HepG2 (cell line): ENCODE results near the gene ZNF629. TPM values are rescaled to one million over a fixed set of nuclear protein-coding genes. Genes with fewer than 3 reads are reported as not detected.
A peak's percentile ranks its signal among the peaks of the same experiment; 100 is the strongest.

Source experiments
- BRF2 ChIP-seq: sonication (generic); formaldehyde crosslinking; IDR thresholded peaks from 2 replicates; pipeline ENCODE4 v1.8.1; 2022; ENCODE audit warnings: mild to moderate bottlenecking, missing genetic modification reagents
- DNMT1 ChIP-seq: sonication (generic); formaldehyde crosslinking; IDR thresholded peaks from 2 replicates; pipeline ENCODE4 v1.5.1; 2020; ENCODE audit warnings: mild to moderate bottlenecking, missing genetic modification reagents
- FOXC1 ChIP-seq: sonication (generic); formaldehyde crosslinking; IDR thresholded peaks from 2 replicates; pipeline ENCODE4 v1.8.0; 2022; ENCODE audit warnings: mild to moderate bottlenecking, missing genetic modification reagents, borderline replicate concordance
- GMEB2 ChIP-seq: IDR thresholded peaks from 2 replicates; pipeline ENCODE4 v1.6.1; 2016; ENCODE audit warnings: missing biosample characterization, missing genetic modification reagents, low read depth
- GPBP1L1 ChIP-seq: sonication (generic); formaldehyde crosslinking; IDR thresholded peaks from 2 replicates; pipeline ENCODE4 v1.5.0; 2020; ENCODE audit warnings: mild to moderate bottlenecking, missing genetic modification reagents
- MBNL3 ChIP-seq: fragments of 250-450 bp; sonication (Bioruptor Pico); conservative IDR thresholded peaks from 2 replicates; pipeline ENCODE4 v1.8.0; 2022; ENCODE audit warnings: mild to moderate bottlenecking, inconsistent platforms
- NAIF1 ChIP-seq: sonication (generic); formaldehyde crosslinking; IDR thresholded peaks from 2 replicates; pipeline ENCODE4 v1.5.0; 2020; ENCODE audit warnings: mild to moderate bottlenecking, missing genetic modification reagents, borderline replicate concordance
- NCOA5 ChIP-seq: sonication (generic); formaldehyde crosslinking; IDR thresholded peaks from 2 replicates; pipeline ENCODE4 v1.4.0; 2020; ENCODE audit warnings: missing genetic modification reagents
- RAD21 ChIP-seq: fragments of 450-650 bp; formaldehyde crosslinking; IDR thresholded peaks from 2 replicates; pipeline ENCODE4 v1.5.0; 2020; ENCODE audit warnings: mild to moderate bottlenecking
- RBAK ChIP-seq: sonication (generic); formaldehyde crosslinking; IDR thresholded peaks from 2 replicates; pipeline ENCODE4 v1.5.1; 2020; ENCODE audit warnings: mild to moderate bottlenecking, missing genetic modification reagents
- ZBTB14 ChIP-seq: sonication (generic); formaldehyde crosslinking; IDR thresholded peaks from 2 replicates; pipeline ENCODE4 v1.4.0; 2020; ENCODE audit warnings: missing genetic modification reagents
- ZFAT ChIP-seq: sonication (generic); formaldehyde crosslinking; conservative IDR thresholded peaks from 2 replicates; pipeline ENCODE4 v1.8.1; 2023; ENCODE audit warnings: missing genetic modification reagents, inconsistent platforms
- ZNF18 ChIP-seq: sonication (generic); formaldehyde crosslinking; IDR thresholded peaks from 2 replicates; pipeline ENCODE4 v1.8.0; 2022; ENCODE audit warnings: mild to moderate bottlenecking, missing genetic modification reagents; ENCODE audit not compliant: insufficient replicate concordance
- ZNF281 ChIP-seq: sonication (generic); formaldehyde crosslinking; IDR thresholded peaks from 2 replicates; pipeline ENCODE4 v1.4.0; 2020; ENCODE audit warnings: missing genetic modification reagents, borderline replicate concordance
- ZNF382 ChIP-seq: sonication (generic); formaldehyde crosslinking; IDR thresholded peaks from 2 replicates; pipeline ENCODE4 v1.5.0; 2020; ENCODE audit warnings: missing genetic modification reagents, mild to moderate bottlenecking, borderline replicate concordance
- ZNF598 ChIP-seq: sonication (generic); formaldehyde crosslinking; IDR thresholded peaks from 2 replicates; pipeline ENCODE4 v1.5.1; 2020; ENCODE audit warnings: mild to moderate bottlenecking, missing genetic modification reagents, borderline replicate concordance
- polyA plus RNA-seq, 8 experiments: library from polyadenylated mRNA; depleted of rRNA in 3 of 8; stranded (reverse) in 7 of 8; unstranded in 1 of 8; fragments of >200 nt; fragmentation: Illumina TruSeq in 4 of 8; extraction: Trizol in 4 of 8; gene quantifications; 2 replicates each; pipeline versions ENCODE4 v1.2.1 to v1.2.3, GENCODE V29; 2011 to 2016; ENCODE audit warnings: low read depth in 4 of 8, missing spikeins in 1 of 8, mixed read lengths in 1 of 8; ENCODE audit not compliant: insufficient read depth in 1 of 8
- total RNA-seq, 5 experiments: library from RNA; depleted of rRNA; stranded (reverse); fragments of >200 nt; fragmentation: Illumina TruSeq; extraction: Trizol; gene quantifications; 2 replicates each; pipeline ENCODE4 v1.2.3, GENCODE V29; 2016; ENCODE audit warnings: low read depth in 1 of 5

ZNF629 gene
- total and polyA plus RNA-seq, 2 of the 13 experiments (the other 11 are each of a cell fraction or from before 2014, with no cell fraction given) = 6.1 to 16.5 TPM

GRCh38 chr16:30805370-30806169, 18.6 kb upstream of the ZNF629 start (continued):
- no peak for TF ChIP-seq GMEB2 (CRISPR knock-in tag)
- TF ChIP-seq RAD21 (CRISPR knock-in tag) = peak; percentile 83; the same call in 1 of the 2 replicates
- TF ChIP-seq DNMT1 (CRISPR knock-in tag) = peak; percentile 98
- peak; percentile 76; the same call in 1 of the 2 replicates for TF ChIP-seq ZFAT (CRISPR knock-in tag)
- TF ChIP-seq RBAK (CRISPR knock-in tag) = no peak
- TF ChIP-seq NCOA5 = no peak
- TF ChIP-seq ZBTB14 (CRISPR knock-in tag) = peak; percentile 85
- TF ChIP-seq ZNF18 (CRISPR knock-in tag) = peak; percentile 64
- TF ChIP-seq ZNF598 (CRISPR knock-in tag) = peak; percentile 53; the same call in 1 of the 2 replicates
- TF ChIP-seq NAIF1 (CRISPR knock-in tag) = peak; percentile 85; the same call in 1 of the 2 replicates
- TF ChIP-seq MBNL3 (CRISPR knock-in tag) = no peak
- no peak for TF ChIP-seq ZNF382 (CRISPR knock-in tag)
- 0 out of 2 replicates have a peak, but pooled peaks have one; percentile 14 for TF ChIP-seq ZNF281 (CRISPR knock-in tag)
- peak; percentile 95; the same call in 1 of the 2 replicates for TF ChIP-seq FOXC1 (CRISPR knock-in tag)
- peak; percentile 77; the same call in 1 of the 2 replicates for TF ChIP-seq BRF2
- no peak for TF ChIP-seq GPBP1L1 (CRISPR knock-in tag)
